Measurements from ENCODE around the gene CREB3.

The CREB3 gene

DNA sequence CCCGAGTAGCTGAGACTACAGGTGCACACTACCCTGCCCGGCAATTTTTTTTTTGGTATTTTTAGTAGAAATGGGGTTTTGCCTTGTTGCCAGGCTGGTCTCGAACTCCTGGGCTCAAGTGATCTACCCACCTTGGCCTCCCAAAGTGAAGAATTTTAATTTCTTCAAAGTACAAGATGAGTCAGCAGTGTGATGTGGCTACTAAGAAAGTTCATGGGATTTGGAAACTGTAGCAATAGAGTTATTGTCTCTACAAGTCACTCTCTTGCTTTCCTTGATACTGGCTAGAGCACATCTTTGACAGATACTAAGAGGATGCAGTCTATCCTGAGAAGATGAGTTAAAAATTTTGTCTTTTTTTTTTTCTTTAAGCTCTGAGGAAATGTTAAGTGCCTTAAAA, 1.6 kb downstream of the CREB3 start:
- H3K4me2 ChIP-seq (ENCODE audit: low read depth, low read length, poor library complexity, severe bottlenecking), result peak overlapping the region; percentile 95
- no peaks in the 10 kb centered on the region; the same call in 1 of the 2 replicates for H4K20me1 ChIP-seq (ENCODE audit: low read depth, low read length)
- no peaks in the 10 kb centered on the region for H3K9me2 ChIP-seq (replicated peaks; ENCODE audit: insufficient read depth, low read length)
- H3F3A ChIP-seq (ENCODE audit: insufficient read depth), result peaks cover 10% of the 10 kb centered on the region; the same call in 1 of the 2 replicates
- H3K27ac ChIP-seq (ENCODE audit: low read depth, low read length), result no peak overlapping the region
- H2AFZ ChIP-seq (ENCODE audit: low read depth, low read length, severe bottlenecking), result no peak overlapping the region
- H3K36me3 ChIP-seq (ENCODE audit: low read length), result no peaks in the 10 kb centered on the region
- TF ChIP-seq, protein P1, sequence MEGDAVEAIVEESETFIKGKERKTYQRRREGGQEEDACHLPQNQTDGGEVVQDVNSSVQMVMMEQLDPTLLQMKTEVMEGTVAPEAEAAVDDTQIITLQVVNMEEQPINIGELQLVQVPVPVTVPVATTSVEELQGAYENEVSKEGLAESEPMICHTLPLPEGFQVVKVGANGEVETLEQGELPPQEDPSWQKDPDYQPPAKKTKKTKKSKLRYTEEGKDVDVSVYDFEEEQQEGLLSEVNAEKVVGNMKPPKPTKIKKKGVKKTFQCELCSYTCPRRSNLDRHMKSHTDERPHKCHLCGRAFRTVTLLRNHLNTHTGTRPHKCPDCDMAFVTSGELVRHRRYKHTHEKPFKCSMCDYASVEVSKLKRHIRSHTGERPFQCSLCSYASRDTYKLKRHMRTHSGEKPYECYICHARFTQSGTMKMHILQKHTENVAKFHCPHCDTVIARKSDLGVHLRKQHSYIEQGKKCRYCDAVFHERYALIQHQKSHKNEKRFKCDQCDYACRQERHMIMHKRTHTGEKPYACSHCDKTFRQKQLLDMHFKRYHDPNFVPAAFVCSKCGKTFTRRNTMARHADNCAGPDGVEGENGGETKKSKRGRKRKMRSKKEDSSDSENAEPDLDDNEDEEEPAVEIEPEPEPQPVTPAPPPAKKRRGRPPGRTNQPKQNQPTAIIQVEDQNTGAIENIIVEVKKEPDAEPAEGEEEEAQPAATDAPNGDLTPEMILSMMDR (IDR thresholded peaks at IDR 0.05; ENCODE audit: insufficient read depth, low read length, poor library complexity, severe bottlenecking), result no peak
- TF ChIP-seq EZH2phosphoT487 (conservative IDR thresholded peaks at IDR 0.05; ENCODE audit: low read length), result no peak
- H3K4me3 ChIP-seq (ENCODE audit: insufficient read depth, low read length, poor library complexity, severe bottlenecking), result no peak overlapping the region
- H3K9ac ChIP-seq (ENCODE audit: low read length), result no peak overlapping the region
- no peaks in the 10 kb centered on the region for H3K27me3 ChIP-seq (ENCODE audit: low read length)
- H3K9me3 ChIP-seq (ENCODE audit: insufficient read depth, low read length), result no peaks in the 10 kb centered on the region
- H3K79me2 ChIP-seq (ENCODE audit: insufficient read depth, low read length), result peaks cover 32% of the 10 kb centered on the region

DNA sequence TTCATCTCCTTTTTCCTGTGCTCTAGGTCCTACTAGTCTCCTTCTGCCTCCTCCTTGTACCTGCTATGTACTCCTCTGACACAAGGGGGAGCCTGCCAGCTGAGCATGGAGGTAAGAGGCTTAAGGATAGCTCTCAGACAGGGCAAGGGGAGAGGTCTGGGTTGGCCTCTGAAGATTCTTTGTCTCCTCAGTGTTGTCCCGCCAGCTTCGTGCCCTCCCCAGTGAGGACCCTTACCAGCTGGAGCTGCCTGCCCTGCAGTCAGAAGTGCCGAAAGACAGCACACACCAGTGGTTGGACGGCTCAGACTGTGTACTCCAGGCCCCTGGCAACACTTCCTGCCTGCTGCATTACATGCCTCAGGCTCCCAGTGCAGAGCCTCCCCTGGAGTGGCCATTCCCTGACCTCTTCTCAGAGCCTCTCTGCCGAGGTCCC, 3.8 kb downstream of the CREB3 start:
- peaks cover 11% of the 10 kb centered on the region for H3K79me2 ChIP-seq (ENCODE audit: insufficient read depth, low read length)
- H3K9me2 ChIP-seq (replicated peaks; ENCODE audit: insufficient read depth, low read length), result no peaks in the 10 kb centered on the region
- no peak for TF ChIP-seq EZH2phosphoT487 (conservative IDR thresholded peaks at IDR 0.05; ENCODE audit: low read length)
- TF ChIP-seq, protein P1 (IDR thresholded peaks at IDR 0.05; ENCODE audit: insufficient read depth, low read length, poor library complexity, severe bottlenecking), result peak; percentile 96
- no peak overlapping the region for H3K27ac ChIP-seq (ENCODE audit: low read depth, low read length)
- H3K9ac ChIP-seq (ENCODE audit: low read length), result no peak overlapping the region
- no peaks in the 10 kb centered on the region for H3K9me3 ChIP-seq (ENCODE audit: insufficient read depth, low read length)
- H3K36me3 ChIP-seq (ENCODE audit: low read length), result no peaks in the 10 kb centered on the region
- H3F3A ChIP-seq (ENCODE audit: insufficient read depth), result peaks cover 10% of the 10 kb centered on the region; the same call in 1 of the 2 replicates
- H2AFZ ChIP-seq (ENCODE audit: low read depth, low read length, severe bottlenecking), result no peak overlapping the region
- H3K4me3 ChIP-seq (ENCODE audit: insufficient read depth, low read length, poor library complexity, severe bottlenecking), result no peak overlapping the region
- H4K20me1 ChIP-seq (ENCODE audit: low read depth, low read length), result no peaks in the 10 kb centered on the region
- H3K4me2 ChIP-seq (ENCODE audit: low read depth, low read length, poor library complexity, severe bottlenecking), result no peak overlapping the region
- no peaks in the 10 kb centered on the region for H3K27me3 ChIP-seq (ENCODE audit: low read length)

DNA sequence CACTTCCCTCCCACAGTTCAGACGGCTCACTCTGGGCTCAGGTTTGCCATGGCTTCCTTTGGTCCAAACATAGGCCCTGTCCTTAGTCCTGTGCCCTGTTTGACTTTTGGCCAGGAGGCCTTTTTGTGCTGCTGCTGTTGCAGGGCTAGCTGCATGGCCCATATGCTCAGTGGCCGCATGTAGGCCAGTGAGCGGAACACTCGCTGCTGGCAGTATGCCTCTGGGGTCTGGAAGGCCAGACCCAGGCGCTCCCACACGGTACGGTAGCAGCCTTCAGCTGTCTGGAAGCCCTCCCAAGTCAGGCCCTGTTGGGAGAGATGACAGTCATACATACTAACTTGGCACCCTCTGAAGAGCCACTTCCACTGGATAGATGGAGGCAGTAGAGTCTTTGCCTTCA, 4.7 kb downstream of the CREB3 start:
- Histone ChIP-seq H3K36me3 (ENCODE audit: low read length) (no peaks in the 10 kb centered on the region), H3K9me2 (replicated peaks; ENCODE audit: insufficient read depth, low read length) (no peaks in the 10 kb centered on the region), H3K4me2 (ENCODE audit: low read depth, low read length, poor library complexity, severe bottlenecking) (no peak overlapping the region), H4K20me1 (ENCODE audit: low read depth, low read length) (no peaks in the 10 kb centered on the region), H3K4me3 (ENCODE audit: insufficient read depth, low read length, poor library complexity, severe bottlenecking) (no peak overlapping the region), H3F3A (ENCODE audit: insufficient read depth) (peaks cover 10% of the 10 kb centered on the region; the same call in 1 of the 2 replicates), H2AFZ (ENCODE audit: low read depth, low read length, severe bottlenecking) (no peak overlapping the region), H3K9ac (ENCODE audit: low read length) (no peak overlapping the region), H3K9me3 (ENCODE audit: insufficient read depth, low read length) (no peaks in the 10 kb centered on the region), H3K27me3 (ENCODE audit: low read length) (no peaks in the 10 kb centered on the region), H3K79me2 (ENCODE audit: insufficient read depth, low read length) (peaks cover 6% of the 10 kb centered on the region; the same call in 1 of the 2 replicates), H3K27ac (ENCODE audit: low read depth, low read length) (no peak overlapping the region)
- TF ChIP-seq EZH2phosphoT487 (conservative IDR thresholded peaks at IDR 0.05; ENCODE audit: low read length), result no peak
- TF ChIP-seq, protein P1 (IDR thresholded peaks at IDR 0.05; ENCODE audit: insufficient read depth, low read length, poor library complexity, severe bottlenecking), result no peak

Measured in SU-DHL-6 (cell line).